HepG2 (cell line): ENCODE data around the gene ASB16. TPM values are rescaled to one million over a fixed set of nuclear protein-coding genes. Genes with fewer than 3 reads are reported as not detected.

ENCODE experiments used
- AKAP8 ChIP-seq: sonication (generic); formaldehyde crosslinking; IDR thresholded peaks from 2 replicates; pipeline ENCODE4 v1.5.1; 2020; ENCODE audit warnings: mild to moderate bottlenecking, missing genetic modification reagents
- CBFB ChIP-seq: sonication (generic); formaldehyde crosslinking; IDR thresholded peaks from 2 replicates; pipeline ENCODE4 v1.4.0; 2020; ENCODE audit warnings: missing genetic modification reagents
- HNF4A ChIP-seq: sonication (generic); formaldehyde crosslinking; IDR thresholded peaks from 2 replicates; pipeline ENCODE4 v1.4.0; 2020; ENCODE audit warnings: missing genetic modification reagents
- HNF4G ChIP-seq, 2 experiments: sonication (generic) in 1 of 2; formaldehyde crosslinking in 1 of 2; IDR thresholded peaks; 2 replicates each; pipeline versions ENCODE4 v1.4.0 to v1.6.1; 2011 to 2020; ENCODE audit warnings: borderline replicate concordance in 2 of 2, low read depth in 2 of 2, mild to moderate bottlenecking in 2 of 2, low read length in 1 of 2, missing genetic modification reagents in 1 of 2, moderate library complexity in 1 of 2
- NFIB ChIP-seq: sonication (generic); formaldehyde crosslinking; IDR thresholded peaks from 2 replicates; pipeline ENCODE4 v1.9.0; 2021; ENCODE audit warnings: missing genetic modification reagents, mild to moderate bottlenecking, borderline replicate concordance
- ZNF121 ChIP-seq: sonication (generic); formaldehyde crosslinking; IDR thresholded peaks from 2 replicates; pipeline ENCODE4 v1.5.0; 2020; ENCODE audit warnings: mild to moderate bottlenecking, missing genetic modification reagents
- ZNF329 ChIP-seq: sonication (generic); formaldehyde crosslinking; IDR thresholded peaks from 2 replicates; pipeline ENCODE4 v1.9.0; 2021; ENCODE audit warnings: low read depth, mild to moderate bottlenecking, missing genetic modification reagents
- ZNF589 ChIP-seq: sonication (generic); formaldehyde crosslinking; conservative IDR thresholded peaks from 2 replicates; pipeline ENCODE4 v1.8.0; 2022; ENCODE audit warnings: mild to moderate bottlenecking, moderate library complexity, missing genetic modification reagents
- ZNF766 ChIP-seq: sonication (generic); formaldehyde crosslinking; IDR thresholded peaks from 2 replicates; pipeline ENCODE4 v1.5.0; 2020; ENCODE audit warnings: missing genetic modification reagents, borderline replicate concordance
- ZNF792 ChIP-seq: IDR thresholded peaks from 2 replicates; pipeline ENCODE4 v1.6.1; 2016
- polyA plus RNA-seq, 8 experiments: library from polyadenylated mRNA; depleted of rRNA in 3 of 8; stranded (reverse) in 7 of 8; unstranded in 1 of 8; fragments of >200 nt; fragmentation: Illumina TruSeq in 4 of 8; extraction: Trizol in 4 of 8; gene quantifications; 2 replicates each; pipeline versions ENCODE4 v1.2.1 to v1.2.3, GENCODE V29; 2011 to 2016; ENCODE audit warnings: low read depth in 4 of 8, missing spikeins in 1 of 8, mixed read lengths in 1 of 8; ENCODE audit not compliant: insufficient read depth in 1 of 8
- total RNA-seq, 5 experiments: library from RNA; depleted of rRNA; stranded (reverse); fragments of >200 nt; fragmentation: Illumina TruSeq; extraction: Trizol; gene quantifications; 2 replicates each; pipeline ENCODE4 v1.2.3, GENCODE V29; 2016; ENCODE audit warnings: low read depth in 1 of 5
- TF ChIP-seq, protein P1 (sequence below): sonication (generic); formaldehyde crosslinking; IDR thresholded peaks from 2 replicates; pipeline ENCODE4 v1.4.0; 2020; ENCODE audit warnings: missing genetic modification reagents; ENCODE audit errors: not compliant biosample characterization
- TF ChIP-seq, protein P2 (sequence below): sonication (generic); formaldehyde crosslinking; IDR thresholded peaks from 2 replicates; pipeline ENCODE4 v1.8.0; 2022; ENCODE audit warnings: mild to moderate bottlenecking, missing genetic modification reagents; ENCODE audit not compliant: insufficient replicate concordance
- TF ChIP-seq, protein P3 (sequence below): sonication (generic); formaldehyde crosslinking; IDR thresholded peaks from 2 replicates; pipeline ENCODE4 v1.4.0; 2020; ENCODE audit warnings: missing genetic modification reagents
- TF ChIP-seq, protein P4 (sequence below): sonication (generic); formaldehyde crosslinking; conservative IDR thresholded peaks from 2 replicates; pipeline ENCODE4 v1.4.0; 2020; ENCODE audit warnings: missing genetic modification reagents
- TF ChIP-seq, protein P5 (sequence below): sonication (generic); formaldehyde crosslinking; conservative IDR thresholded peaks from 2 replicates; pipeline ENCODE4 v1.4.0; 2020; ENCODE audit warnings: mild to moderate bottlenecking, missing genetic modification reagents, moderate library complexity
- TF ChIP-seq, protein P6 (sequence below): sonication (generic); formaldehyde crosslinking; IDR thresholded peaks from 2 replicates; pipeline ENCODE4 v1.4.0; 2020; ENCODE audit warnings: missing genetic modification reagents

ASB16 gene
- total and polyA plus RNA-seq, 2 of the 13 experiments (the other 11 are each of a cell fraction or from before 2014, with no cell fraction given), result 0.07 TPM; not detected in 1

DNA sequence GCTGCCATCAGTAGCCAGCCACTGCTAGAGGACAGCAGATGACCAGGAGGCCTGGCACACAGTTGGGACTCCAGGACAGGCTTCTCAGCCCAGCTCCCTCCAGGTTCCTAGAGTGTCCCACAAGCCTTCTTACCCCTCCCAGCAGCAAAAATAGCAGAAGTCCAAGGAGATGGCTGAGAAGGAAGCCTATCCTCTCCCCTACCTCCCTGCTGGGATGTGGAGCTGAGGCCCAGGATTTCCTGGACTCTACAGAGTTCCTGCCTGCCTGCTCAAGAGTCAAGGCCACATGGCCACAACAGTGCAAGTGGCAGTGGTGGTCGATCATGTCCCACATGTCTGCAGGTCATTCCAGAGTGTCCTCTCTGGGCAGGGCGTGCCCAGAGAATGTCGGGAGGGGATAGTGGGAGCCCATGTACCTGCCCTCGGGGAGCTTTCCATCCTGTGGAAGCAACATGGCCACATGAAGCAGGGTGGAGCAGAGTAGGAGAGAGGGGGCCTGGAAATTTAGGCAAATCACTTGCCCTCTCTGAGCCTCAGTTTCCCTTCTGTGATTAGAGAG is 36.5 kb upstream of the ASB16 start (continued):
- TF ChIP-seq, protein P1, sequence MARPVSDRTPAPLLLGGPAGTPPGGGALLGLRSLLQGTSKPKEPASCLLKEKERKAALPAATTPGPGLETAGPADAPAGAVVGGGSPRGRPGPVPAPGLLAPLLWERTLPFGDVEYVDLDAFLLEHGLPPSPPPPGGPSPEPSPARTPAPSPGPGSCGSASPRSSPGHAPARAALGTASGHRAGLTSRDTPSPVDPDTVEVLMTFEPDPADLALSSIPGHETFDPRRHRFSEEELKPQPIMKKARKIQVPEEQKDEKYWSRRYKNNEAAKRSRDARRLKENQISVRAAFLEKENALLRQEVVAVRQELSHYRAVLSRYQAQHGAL (CRISPR knock-in tag), result no peak
- no peak for TF ChIP-seq ZNF766
- no peak; the same call in 1 of the 2 replicates for TF ChIP-seq ZNF121 (CRISPR knock-in tag)
- TF ChIP-seq, protein P2, sequence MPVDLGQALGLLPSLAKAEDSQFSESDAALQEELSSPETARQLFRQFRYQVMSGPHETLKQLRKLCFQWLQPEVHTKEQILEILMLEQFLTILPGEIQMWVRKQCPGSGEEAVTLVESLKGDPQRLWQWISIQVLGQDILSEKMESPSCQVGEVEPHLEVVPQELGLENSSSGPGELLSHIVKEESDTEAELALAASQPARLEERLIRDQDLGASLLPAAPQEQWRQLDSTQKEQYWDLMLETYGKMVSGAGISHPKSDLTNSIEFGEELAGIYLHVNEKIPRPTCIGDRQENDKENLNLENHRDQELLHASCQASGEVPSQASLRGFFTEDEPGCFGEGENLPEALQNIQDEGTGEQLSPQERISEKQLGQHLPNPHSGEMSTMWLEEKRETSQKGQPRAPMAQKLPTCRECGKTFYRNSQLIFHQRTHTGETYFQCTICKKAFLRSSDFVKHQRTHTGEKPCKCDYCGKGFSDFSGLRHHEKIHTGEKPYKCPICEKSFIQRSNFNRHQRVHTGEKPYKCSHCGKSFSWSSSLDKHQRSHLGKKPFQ, result peak; percentile 35
- TF ChIP-seq ZNF329, result no peak
- TF ChIP-seq, protein P3, sequence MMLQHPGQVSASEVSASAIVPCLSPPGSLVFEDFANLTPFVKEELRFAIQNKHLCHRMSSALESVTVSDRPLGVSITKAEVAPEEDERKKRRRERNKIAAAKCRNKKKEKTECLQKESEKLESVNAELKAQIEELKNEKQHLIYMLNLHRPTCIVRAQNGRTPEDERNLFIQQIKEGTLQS (CRISPR knock-in tag), result no peak
- TF ChIP-seq AKAP8 (CRISPR knock-in tag), result no peak
- TF ChIP-seq HNF4G (IDR thresholded peaks at IDR 0.05; ENCODE audit: borderline replicate concordance, low read depth, low read length), result no peak; the same call in 1 of the 2 replicates
- TF ChIP-seq HNF4G (CRISPR knock-in tag; IDR thresholded peaks at IDR 0.05; ENCODE audit: borderline replicate concordance, low read depth), result peak; percentile 95; the same call in 1 of the 2 replicates
- TF ChIP-seq NFIB (CRISPR knock-in tag), result no peak
- TF ChIP-seq ZNF792 (CRISPR knock-in tag), result peak; percentile 63; the same call in 1 of the 2 replicates
- TF ChIP-seq, protein P4, sequence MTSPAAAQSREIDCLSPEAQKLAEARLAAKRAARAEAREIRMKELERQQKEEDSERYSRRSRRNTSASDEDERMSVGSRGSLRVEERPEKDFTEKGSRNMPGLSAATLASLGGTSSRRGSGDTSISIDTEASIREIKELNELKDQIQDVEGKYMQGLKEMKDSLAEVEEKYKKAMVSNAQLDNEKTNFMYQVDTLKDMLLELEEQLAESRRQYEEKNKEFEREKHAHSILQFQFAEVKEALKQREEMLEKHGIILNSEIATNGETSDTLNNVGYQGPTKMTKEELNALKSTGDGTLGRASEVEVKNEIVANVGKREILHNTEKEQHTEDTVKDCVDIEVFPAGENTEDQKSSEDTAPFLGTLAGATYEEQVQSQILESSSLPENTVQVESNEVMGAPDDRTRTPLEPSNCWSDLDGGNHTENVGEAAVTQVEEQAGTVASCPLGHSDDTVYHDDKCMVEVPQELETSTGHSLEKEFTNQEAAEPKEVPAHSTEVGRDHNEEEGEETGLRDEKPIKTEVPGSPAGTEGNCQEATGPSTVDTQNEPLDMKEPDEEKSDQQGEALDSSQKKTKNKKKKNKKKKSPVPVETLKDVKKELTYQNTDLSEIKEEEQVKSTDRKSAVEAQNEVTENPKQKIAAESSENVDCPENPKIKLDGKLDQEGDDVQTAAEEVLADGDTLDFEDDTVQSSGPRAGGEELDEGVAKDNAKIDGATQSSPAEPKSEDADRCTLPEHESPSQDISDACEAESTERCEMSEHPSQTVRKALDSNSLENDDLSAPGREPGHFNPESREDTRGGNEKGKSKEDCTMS (CRISPR knock-in tag), result no peak
- TF ChIP-seq CBFB, result peak; percentile 52; the same call in 1 of the 2 replicates
- TF ChIP-seq, protein P5, sequence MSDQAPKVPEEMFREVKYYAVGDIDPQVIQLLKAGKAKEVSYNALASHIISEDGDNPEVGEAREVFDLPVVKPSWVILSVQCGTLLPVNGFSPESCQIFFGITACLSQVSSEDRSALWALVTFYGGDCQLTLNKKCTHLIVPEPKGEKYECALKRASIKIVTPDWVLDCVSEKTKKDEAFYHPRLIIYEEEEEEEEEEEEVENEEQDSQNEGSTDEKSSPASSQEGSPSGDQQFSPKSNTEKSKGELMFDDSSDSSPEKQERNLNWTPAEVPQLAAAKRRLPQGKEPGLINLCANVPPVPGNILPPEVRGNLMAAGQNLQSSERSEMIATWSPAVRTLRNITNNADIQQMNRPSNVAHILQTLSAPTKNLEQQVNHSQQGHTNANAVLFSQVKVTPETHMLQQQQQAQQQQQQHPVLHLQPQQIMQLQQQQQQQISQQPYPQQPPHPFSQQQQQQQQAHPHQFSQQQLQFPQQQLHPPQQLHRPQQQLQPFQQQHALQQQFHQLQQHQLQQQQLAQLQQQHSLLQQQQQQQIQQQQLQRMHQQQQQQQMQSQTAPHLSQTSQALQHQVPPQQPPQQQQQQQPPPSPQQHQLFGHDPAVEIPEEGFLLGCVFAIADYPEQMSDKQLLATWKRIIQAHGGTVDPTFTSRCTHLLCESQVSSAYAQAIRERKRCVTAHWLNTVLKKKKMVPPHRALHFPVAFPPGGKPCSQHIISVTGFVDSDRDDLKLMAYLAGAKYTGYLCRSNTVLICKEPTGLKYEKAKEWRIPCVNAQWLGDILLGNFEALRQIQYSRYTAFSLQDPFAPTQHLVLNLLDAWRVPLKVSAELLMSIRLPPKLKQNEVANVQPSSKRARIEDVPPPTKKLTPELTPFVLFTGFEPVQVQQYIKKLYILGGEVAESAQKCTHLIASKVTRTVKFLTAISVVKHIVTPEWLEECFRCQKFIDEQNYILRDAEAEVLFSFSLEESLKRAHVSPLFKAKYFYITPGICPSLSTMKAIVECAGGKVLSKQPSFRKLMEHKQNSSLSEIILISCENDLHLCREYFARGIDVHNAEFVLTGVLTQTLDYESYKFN, result peak; percentile 96
- peak; percentile 89 for TF ChIP-seq HNF4A
- TF ChIP-seq, protein P6, sequence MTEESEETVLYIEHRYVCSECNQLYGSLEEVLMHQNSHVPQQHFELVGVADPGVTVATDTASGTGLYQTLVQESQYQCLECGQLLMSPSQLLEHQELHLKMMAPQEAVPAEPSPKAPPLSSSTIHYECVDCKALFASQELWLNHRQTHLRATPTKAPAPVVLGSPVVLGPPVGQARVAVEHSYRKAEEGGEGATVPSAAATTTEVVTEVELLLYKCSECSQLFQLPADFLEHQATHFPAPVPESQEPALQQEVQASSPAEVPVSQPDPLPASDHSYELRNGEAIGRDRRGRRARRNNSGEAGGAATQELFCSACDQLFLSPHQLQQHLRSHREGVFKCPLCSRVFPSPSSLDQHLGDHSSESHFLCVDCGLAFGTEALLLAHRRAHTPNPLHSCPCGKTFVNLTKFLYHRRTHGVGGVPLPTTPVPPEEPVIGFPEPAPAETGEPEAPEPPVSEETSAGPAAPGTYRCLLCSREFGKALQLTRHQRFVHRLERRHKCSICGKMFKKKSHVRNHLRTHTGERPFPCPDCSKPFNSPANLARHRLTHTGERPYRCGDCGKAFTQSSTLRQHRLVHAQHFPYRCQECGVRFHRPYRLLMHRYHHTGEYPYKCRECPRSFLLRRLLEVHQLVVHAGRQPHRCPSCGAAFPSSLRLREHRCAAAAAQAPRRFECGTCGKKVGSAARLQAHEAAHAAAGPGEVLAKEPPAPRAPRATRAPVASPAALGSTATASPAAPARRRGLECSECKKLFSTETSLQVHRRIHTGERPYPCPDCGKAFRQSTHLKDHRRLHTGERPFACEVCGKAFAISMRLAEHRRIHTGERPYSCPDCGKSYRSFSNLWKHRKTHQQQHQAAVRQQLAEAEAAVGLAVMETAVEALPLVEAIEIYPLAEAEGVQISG (CRISPR knock-in tag), result peak; percentile 71
- no peak for TF ChIP-seq ZNF589 (CRISPR knock-in tag)
